Skeletal muscle tissue (tissue), 4 donors: ENCODE results near the gene DYRK2. TPM values are rescaled to one million over a fixed set of nuclear protein-coding genes. Genes with fewer than 3 reads are reported as not detected.

ENCODE experiments used
- H3K27ac ChIP-seq: one replicate; pipeline ENCODE4 v1.7.0; 2013; ENCODE audit warnings: mild to moderate bottlenecking, low read depth, low read length, inconsistent platforms
- H3K27me3 ChIP-seq, 3 donors: one replicate each; pipeline ENCODE4 v1.7.0; 2013; ENCODE audit warnings: low read length in 3 of 3; ENCODE audit not compliant: control insufficient read depth in 3 of 3, insufficient read depth in 3 of 3
- H3K36me3 ChIP-seq, 3 donors: one replicate each; pipeline ENCODE4 v1.7.0; 2013; ENCODE audit warnings: low read length in 3 of 3; ENCODE audit not compliant: control insufficient read depth in 3 of 3, insufficient read depth in 3 of 3
- H3K4me1 ChIP-seq, 3 donors: one replicate each; pipeline ENCODE4 v1.7.0; 2013; ENCODE audit warnings: low read length in 3 of 3, mild to moderate bottlenecking in 3 of 3; ENCODE audit not compliant: control insufficient read depth in 3 of 3, insufficient read depth in 3 of 3
- H3K4me3 ChIP-seq, 3 donors: one replicate each; pipeline ENCODE4 v1.7.0; 2013; ENCODE audit warnings: low read length in 3 of 3
- H3K9ac ChIP-seq, 3 donors: one replicate each; pipeline ENCODE4 v1.7.0; 2013; ENCODE audit warnings: low read length in 3 of 3, mild to moderate bottlenecking in 3 of 3, moderate library complexity in 2 of 3, low read depth in 1 of 3
- H3K9me3 ChIP-seq, 3 donors: one replicate each; pipeline ENCODE4 v1.7.0; 2013; ENCODE audit warnings: low read length in 3 of 3; ENCODE audit not compliant: control insufficient read depth in 3 of 3
- total RNA-seq: library from RNA; depleted of rRNA; stranded (reverse); fragments of >200 nt; gene quantifications from one replicate; pipeline ENCODE4 v1.2.3, GENCODE V29; 2014
- donor health status: Osteomylitis.

DYRK2 gene
- total RNA-seq, 1 donor from 2014 or later: 47.0 TPM

DNA sequence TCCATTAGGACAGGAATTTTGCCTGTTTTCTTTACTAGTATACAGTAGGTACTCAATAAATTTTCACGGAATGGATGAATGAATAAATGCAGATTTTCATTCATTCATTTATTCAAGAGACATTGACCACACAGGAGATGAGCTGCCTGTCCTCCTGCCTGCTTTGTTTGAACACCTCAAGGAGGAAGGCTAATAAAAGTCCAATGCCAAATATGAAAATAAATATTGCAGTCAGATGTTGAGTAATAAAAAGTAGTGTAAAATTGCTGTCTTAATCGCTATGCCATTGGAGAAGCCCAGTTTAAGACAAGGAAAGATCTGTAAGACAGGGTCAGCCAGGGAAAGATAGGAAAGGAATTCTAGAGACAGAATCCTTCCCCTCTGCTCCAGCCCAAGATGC lies 47.4 kb downstream of the DYRK2 start:
- H3K9ac ChIP-seq: no peak overlapping the region
- H3K4me3 ChIP-seq: no peak overlapping the region
- no peak overlapping the region for H3K27ac ChIP-seq
- H3K27me3 ChIP-seq: no peaks in the 10 kb centered on the region
- peaks cover 0 to 9% (median 0%) of the 10 kb centered on the region in 3 donors for H3K4me1 ChIP-seq
- H3K9me3 ChIP-seq: no peaks in the 10 kb centered on the region
- H3K36me3 ChIP-seq: no peaks in the 10 kb centered on the region

GRCh38 chr12:67697443-67697842 lies 48.9 kb downstream of the DYRK2 start:
- no peaks in the 10 kb centered on the region for H3K36me3 ChIP-seq
- no peaks in the 10 kb centered on the region for H3K9me3 ChIP-seq
- no peak overlapping the region for H3K4me3 ChIP-seq
- peaks cover 0 to 9% (median 0%) of the 10 kb centered on the region in 3 donors for H3K4me1 ChIP-seq
- H3K27me3 ChIP-seq: no peaks in the 10 kb centered on the region
- no peak overlapping the region for H3K27ac ChIP-seq
- no peak overlapping the region for H3K9ac ChIP-seq

DNA sequence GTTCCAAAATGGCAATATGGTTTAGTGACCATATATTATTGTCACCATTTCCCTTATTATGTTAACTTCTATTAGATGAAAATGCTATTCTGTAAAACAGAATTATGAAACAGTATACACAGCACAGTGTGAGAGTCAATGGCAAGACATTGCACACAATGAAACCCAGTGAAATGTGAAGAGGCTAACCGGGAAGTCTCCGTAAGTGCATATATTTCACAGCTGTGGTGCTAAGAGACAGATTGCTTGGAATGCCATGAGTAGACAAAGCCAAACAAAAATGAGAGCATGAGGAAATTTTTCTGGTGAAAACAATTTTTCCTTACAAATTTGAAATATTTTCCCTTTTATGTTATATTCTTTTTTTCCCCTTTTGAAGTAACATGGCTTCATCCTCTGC lies 49.4 kb downstream of the DYRK2 start:
- Histone ChIP-seq H3K4me1 (peaks cover 0 to 9% (median 0%) of the 10 kb centered on the region in 3 donors), H3K9me3 (no peaks in the 10 kb centered on the region), H3K27me3 (no peaks in the 10 kb centered on the region), H3K9ac (no peak overlapping the region), H3K4me3 (no peak overlapping the region), H3K27ac (no peak overlapping the region), H3K36me3 (no peaks in the 10 kb centered on the region)

GRCh38 chr12:67698672-67699581 lies 50.4 kb downstream of the DYRK2 start:
- H3K27me3 ChIP-seq: no peaks in the 10 kb centered on the region
- H3K9ac ChIP-seq: peak overlapping the region in 1 of 3 donors; percentile 8
- H3K4me1 ChIP-seq: peaks cover 0 to 9% (median 0%) of the 10 kb centered on the region in 3 donors
- no peaks in the 10 kb centered on the region for H3K36me3 ChIP-seq
- H3K4me3 ChIP-seq: peak overlapping the region in 2 of 3 donors; percentile 45 to 49
- H3K9me3 ChIP-seq: no peaks in the 10 kb centered on the region
- no peak overlapping the region for H3K27ac ChIP-seq

- H3K9ac ChIP-seq: no peak overlapping the region
- no peaks in the 10 kb centered on the region for H3K36me3 ChIP-seq
- H3K4me3 ChIP-seq: no peak overlapping the region
- H3K4me1 ChIP-seq: peaks cover 6 to 23% (median 15%) of the 10 kb centered on the region in 3 donors
- no peaks in the 10 kb centered on the region for H3K9me3 ChIP-seq
- no peak overlapping the region for H3K27ac ChIP-seq
- H3K27me3 ChIP-seq: no peaks in the 10 kb centered on the region
Observed at GRCh38 chr12:67701121-67701520, 52.6 kb downstream of the DYRK2 start.

- no peak overlapping the region for H3K4me3 ChIP-seq
- H3K27me3 ChIP-seq: no peaks in the 10 kb centered on the region
- H3K9ac ChIP-seq: no peak overlapping the region
- H3K9me3 ChIP-seq: no peaks in the 10 kb centered on the region
- no peak overlapping the region for H3K27ac ChIP-seq
- peaks cover 6 to 24% (median 17%) of the 10 kb centered on the region in 3 donors for H3K4me1 ChIP-seq
- no peaks in the 10 kb centered on the region for H3K36me3 ChIP-seq
Observed at GRCh38 chr12:67702136-67702535, 53.6 kb downstream of the DYRK2 start.

DNA sequence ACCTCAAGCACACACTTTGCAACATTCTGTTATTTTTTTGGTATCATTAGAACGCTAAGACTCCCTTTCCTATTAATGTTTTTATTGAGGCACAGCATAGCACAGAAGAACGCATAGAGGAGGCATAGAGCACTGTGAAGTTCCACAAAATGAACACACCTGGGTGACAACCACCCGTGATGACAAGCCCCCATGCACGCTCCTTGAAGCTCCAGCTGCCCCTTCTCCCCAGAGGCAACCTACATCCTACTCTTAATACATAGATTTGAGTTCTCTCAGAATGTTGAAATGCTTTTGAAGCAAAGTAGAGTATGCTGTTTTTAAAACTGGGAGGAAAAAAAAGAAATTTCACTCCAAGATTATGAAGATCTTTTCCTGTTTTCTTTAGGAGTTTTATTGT lies 55.5 kb downstream of the DYRK2 start:
- Histone ChIP-seq H3K9ac (no peak overlapping the region), H3K36me3 (no peaks in the 10 kb centered on the region), H3K4me1 (peaks cover 6 to 21% (median 17%) of the 10 kb centered on the region in 3 donors), H3K27me3 (no peaks in the 10 kb centered on the region), H3K4me3 (no peak overlapping the region), H3K9me3 (no peaks in the 10 kb centered on the region), H3K27ac (no peak overlapping the region)

- H3K4me1 ChIP-seq: peaks cover 6 to 17% (median 14%) of the 10 kb centered on the region in 3 donors
- no peaks in the 10 kb centered on the region for H3K36me3 ChIP-seq
- no peak overlapping the region for H3K4me3 ChIP-seq
- H3K9ac ChIP-seq: no peak overlapping the region
- no peaks in the 10 kb centered on the region for H3K27me3 ChIP-seq
- no peaks in the 10 kb centered on the region for H3K9me3 ChIP-seq
- peak overlapping the region; percentile 36 for H3K27ac ChIP-seq
Observed at GRCh38 chr12:67705394-67706370, 57.1 kb downstream of the DYRK2 start.

DNA sequence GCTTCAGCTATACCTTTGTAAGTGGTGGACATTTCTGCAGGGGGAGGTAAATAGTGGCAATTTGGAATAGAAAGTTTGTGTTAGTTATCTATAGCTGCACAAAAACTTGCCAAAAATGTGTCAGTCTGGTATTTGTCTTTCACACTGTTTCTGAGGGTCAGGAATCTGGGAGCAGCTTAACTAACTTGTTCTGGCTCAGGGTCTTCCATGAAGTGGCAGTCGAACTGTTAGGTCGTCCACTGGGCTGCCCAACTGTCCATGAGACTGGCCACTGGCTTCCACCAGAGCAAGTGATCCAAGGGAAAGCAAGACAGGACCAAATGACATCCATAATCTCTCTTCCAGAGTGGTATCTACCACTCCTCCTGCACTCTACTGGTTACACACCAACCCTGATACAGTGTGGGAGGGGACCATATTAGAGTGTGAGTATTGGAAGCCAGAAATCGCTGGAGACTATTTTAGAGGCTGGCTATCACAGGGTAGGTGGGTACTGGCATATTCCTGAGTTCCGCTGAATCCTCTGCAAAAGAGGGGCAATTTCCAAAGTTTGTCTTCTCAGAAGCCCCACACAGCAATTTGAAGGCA lies 60.9 kb downstream of the DYRK2 start:
- no peaks in the 10 kb centered on the region for H3K27me3 ChIP-seq
- H3K27ac ChIP-seq: no peak overlapping the region
- H3K9ac ChIP-seq: no peak overlapping the region

More for the DNA sequence above, 60.9 kb downstream of the DYRK2 start:
- H3K4me1 ChIP-seq: peaks cover 5 to 14% (median 12%) of the 10 kb centered on the region in 3 donors
- H3K9me3 ChIP-seq: no peaks in the 10 kb centered on the region
- H3K36me3 ChIP-seq: no peaks in the 10 kb centered on the region
- H3K4me3 ChIP-seq: no peak overlapping the region
